Large intestine (tissue), 3 donors: ENCODE data around the gene GLCE. TPM values are rescaled to one million over a fixed set of nuclear protein-coding genes. Genes with fewer than 3 reads are reported as not detected.
"Not testable (repeated sequence)": the region's sequence is repeated elsewhere in the genome, so short reads cannot be mapped to it uniquely, and the experiment has no call there.

ENCODE experiments used
- DNase-seq, 2 donors: peaks; one replicate each; pipeline versions ENCODE4 v3.0.0 to v3.0.0-alpha.2; 2013
- H3K27ac ChIP-seq: one replicate; pipeline ENCODE4 v1.5.1; 2013; ENCODE audit warnings: low read length
- H3K27me3 ChIP-seq: 2 replicates; pipeline ENCODE4 v1.6.1; 2013; ENCODE audit warnings: low read length; ENCODE audit not compliant: control insufficient read depth, insufficient read depth
- H3K36me3 ChIP-seq: 2 replicates; pipeline ENCODE4 v1.6.1; 2013; ENCODE audit warnings: low read length; ENCODE audit not compliant: control insufficient read depth, insufficient read depth
- H3K4me1 ChIP-seq: one replicate; pipeline ENCODE4 v1.6.1; 2013; ENCODE audit warnings: low read length; ENCODE audit not compliant: control insufficient read depth, insufficient read depth
- H3K4me3 ChIP-seq: one replicate; pipeline ENCODE4 v1.5.1; 2013; ENCODE audit warnings: low read length
- H3K9me3 ChIP-seq: one replicate; pipeline ENCODE4 v1.6.1; 2013; ENCODE audit warnings: mild to moderate bottlenecking, low read depth, low read length, moderate library complexity; ENCODE audit not compliant: control insufficient read depth
- WGBS: methylation state at CpG from one replicate; pipeline ENCODE4 v1.1.5; 2013; ENCODE audit warnings: low lambda C conversion rate; ENCODE audit not compliant: insufficient coverage; 5-methylcytosine and 5-hydroxymethylcytosine counted together
- polyA plus RNA-seq: library from polyadenylated mRNA; unstranded; fragments of 120-200 nt; gene quantifications from one replicate; pipeline ENCODE4 v1.2.1, GENCODE V29; 2013

The GLCE gene
- polyA plus RNA-seq, 1 donor = 50.5 TPM

DNA sequence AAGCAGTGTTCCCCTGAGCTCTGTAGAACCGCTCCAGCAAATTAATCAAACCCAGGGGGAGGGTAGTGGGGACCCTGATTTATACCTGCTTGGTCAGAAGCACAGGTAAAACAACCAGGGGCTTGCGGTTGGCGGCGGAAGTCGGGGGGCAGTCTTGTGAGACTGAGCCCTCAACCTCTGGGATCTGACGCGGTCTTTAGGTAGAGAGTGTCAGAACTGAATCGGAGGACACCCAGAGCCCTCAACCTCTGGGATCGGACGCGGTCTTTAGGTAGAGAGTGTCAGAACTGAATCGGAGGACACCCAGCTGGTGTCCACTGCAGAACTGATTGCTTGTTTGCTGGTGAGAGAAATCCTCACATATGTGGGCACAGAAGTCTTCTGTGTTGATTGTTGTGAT, 125.4 kb downstream of the GLCE start:
- no CpG with 5 or more reads among the region's 12 CpGs for WGBS

DNA sequence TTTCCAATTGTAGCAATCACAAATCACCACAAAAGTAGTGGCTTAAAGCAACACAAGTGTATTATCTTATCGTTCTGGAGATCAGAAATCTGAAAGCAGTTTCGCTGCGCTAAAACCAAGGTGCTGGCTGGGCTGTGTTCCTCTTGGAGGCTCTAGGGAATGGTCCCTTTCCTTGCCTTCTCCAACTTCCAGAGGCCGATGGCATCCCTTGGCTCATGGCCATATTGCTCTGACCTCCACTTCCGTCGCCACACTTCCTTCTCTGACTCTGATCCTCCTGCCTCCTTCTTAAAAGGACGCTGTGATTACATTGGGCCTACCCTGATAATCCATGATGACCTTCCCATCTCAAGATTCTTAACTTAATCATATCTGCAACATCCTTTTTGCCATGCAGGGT, 127.6 kb downstream of the GLCE start:
- Histone ChIP-seq H3K27ac (no peak overlapping the region), H3K36me3 (no peaks in the 10 kb centered on the region), H3K9me3 (no peaks in the 10 kb centered on the region), H3K4me1 (no peaks in the 10 kb centered on the region), H3K4me3 (no peak overlapping the region), H3K27me3 (no peaks in the 10 kb centered on the region)
- WGBS = 100% methylated on average over 3 of the region's 7 CpGs
- no peak for DNase-seq

More for the DNA sequence above, 125.4 kb downstream of the GLCE start:
- H3K36me3 ChIP-seq = no peaks in the 10 kb centered on the region
- no peaks in the 10 kb centered on the region for H3K4me1 ChIP-seq
- H3K27ac ChIP-seq = no peak overlapping the region
- no peak overlapping the region for H3K4me3 ChIP-seq
- no peak for DNase-seq
- H3K27me3 ChIP-seq = no peaks in the 10 kb centered on the region
- H3K9me3 ChIP-seq = no peaks in the 10 kb centered on the region

DNA sequence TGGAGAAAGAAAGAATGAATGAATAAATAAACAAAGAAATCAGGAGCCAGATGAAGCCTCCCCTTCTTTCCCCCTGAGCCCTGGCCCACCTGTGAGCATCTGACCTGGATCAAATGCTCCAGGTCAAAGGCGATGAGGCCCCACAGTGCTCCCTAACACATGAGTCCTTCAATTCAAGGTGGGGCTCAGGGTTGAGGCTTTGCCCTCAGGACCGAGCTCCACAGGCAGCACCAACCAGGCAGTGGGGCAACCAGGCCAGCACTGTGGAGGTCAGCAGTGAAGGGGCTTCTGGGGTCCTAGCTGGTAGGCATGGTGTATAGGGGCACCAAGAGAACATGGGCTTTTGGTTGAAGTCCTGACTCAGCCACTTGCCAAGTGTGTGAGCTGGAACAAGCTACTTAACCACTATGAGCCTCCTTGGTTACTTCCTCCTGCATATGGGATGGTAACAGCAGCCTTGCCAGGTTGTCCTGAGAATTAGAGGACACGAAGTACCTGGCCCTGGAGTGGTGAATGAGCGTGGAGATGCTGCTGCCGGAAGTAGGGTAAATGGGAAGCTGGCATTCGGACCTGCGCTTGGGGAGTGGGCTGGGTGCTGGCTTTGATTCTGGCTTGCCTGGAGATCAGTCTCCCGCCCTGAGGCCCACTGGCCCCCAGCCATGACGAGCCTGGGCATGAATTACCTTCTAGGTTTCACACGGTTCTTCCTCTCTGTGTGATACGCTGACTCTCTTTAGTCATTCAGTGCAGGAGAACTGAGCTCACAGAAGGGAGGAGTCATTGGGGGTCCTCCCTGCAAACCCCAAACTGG, 128.3 kb downstream of the GLCE start:
- Histone ChIP-seq H3K27me3 (no peaks in the 10 kb centered on the region), H3K27ac (no peak overlapping the region), H3K4me1 (no peaks in the 10 kb centered on the region), H3K36me3 (no peaks in the 10 kb centered on the region), H3K4me3 (no peak overlapping the region), H3K9me3 (no peaks in the 10 kb centered on the region)
- no CpG with 5 or more reads among the region's 11 CpGs for WGBS
- no peak for DNase-seq

DNA sequence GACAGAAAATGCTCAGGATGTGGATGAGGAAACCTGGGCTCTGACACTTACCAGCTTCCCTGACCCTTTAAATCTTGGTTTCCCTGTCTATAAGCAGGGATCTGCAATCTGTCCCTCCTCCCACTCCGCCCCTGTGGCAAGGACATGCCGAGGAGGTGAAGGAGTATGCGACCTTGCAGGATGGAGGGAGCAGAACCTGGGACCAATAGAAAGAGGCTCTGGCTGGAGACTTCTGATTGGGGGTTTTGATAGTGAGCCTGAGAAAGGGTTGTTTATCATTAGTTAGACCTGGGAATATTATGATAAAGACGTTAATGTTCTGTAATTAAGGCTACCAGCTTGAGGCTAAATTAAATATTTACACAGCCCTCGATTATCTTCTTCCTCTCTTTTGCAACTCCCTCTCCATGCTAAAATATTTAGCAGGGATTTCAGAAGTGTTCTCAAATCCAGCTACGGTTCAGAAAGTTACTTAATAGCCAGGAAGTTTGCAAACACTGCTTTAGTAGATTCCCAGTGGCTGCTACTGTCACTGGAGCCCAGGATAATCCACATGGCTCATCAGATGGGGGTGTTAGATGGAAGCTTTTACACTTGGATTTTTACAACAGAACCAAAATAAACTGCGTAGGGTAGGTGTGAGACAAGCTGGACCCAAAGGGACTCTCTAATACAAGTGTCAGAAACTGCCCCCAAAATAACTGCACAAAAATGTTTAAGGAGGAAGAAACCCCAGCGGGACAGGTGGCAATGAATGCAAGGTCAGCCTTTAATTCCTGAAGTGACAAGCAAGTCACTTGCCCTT, 129.1 kb downstream of the GLCE start:
- H3K4me3 ChIP-seq = no peak overlapping the region
- no peak for DNase-seq
- no peak overlapping the region for H3K27ac ChIP-seq
- no peaks in the 10 kb centered on the region for H3K4me1 ChIP-seq
- no peaks in the 10 kb centered on the region for H3K27me3 ChIP-seq
- no peaks in the 10 kb centered on the region for H3K36me3 ChIP-seq
- WGBS = no CpG with 5 or more reads among the region's 8 CpGs
- H3K9me3 ChIP-seq = no peaks in the 10 kb centered on the region

DNA sequence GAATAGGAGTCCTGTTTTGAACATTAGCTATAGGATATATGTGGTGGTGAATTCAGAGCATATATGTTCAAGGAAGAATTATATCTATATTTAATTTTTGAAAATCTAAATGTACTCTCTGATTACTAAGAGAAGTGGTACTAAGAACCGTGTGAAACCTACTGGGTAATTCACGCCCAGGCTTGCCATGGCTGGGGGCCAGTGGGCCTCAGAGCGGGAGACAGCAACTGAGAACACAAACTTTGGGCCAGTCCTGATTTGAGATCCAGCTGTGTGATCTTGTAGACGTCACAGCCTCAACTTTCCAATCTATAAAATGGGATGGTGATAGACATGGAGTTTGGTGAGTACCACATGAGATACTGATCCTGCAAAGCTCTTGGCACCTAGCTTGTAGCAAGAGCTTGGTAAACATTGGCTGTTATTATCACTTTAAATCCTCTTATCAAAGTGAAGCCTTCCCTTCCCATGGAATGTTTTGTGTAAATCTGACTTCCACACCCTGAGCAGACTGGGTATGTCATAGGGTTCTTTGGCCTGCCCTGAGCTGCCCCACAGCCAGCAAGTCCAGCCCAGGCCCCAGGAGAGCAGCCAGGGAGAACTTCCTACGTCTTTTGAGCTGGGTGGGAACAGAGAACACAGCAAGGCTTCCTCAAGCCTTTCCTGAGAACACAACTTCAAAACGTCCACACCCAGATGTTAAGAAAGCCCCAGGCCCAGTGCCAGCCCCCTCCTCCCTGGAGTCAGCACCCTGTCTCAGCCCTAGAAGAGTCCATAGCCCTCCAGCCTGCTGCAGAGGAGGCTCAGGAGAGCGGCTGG, 130.1 kb downstream of the GLCE start:
- Histone ChIP-seq H3K4me1 (no peaks in the 10 kb centered on the region), H3K4me3 (no peak overlapping the region), H3K9me3 (no peaks in the 10 kb centered on the region), H3K27ac (no peak overlapping the region), H3K36me3 (no peaks in the 10 kb centered on the region), H3K27me3 (no peaks in the 10 kb centered on the region)
- no CpG with 5 or more reads among the region's 7 CpGs for WGBS
- DNase-seq = no peak

DNA sequence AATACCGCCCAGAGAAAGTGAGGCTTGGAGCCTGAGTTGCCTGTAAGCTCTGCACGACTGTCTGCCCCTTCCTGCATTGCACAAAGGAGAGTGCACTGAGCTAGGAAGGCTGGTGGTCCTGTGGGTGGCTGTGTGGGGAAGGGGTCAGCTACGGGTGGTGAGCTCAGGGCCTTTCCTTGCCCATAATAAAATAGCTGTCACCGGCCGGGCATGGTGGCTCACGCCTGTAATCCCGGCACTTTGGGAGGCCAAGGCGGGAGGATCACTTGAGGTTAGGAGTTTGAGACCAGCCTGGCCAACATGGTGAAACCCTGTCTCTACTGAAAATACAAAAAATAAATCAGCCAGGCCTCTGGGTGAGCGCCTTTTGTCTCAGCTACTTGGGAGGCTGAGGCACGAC, 131.2 kb downstream of the GLCE start:
- not testable (repeated sequence) for H3K27ac ChIP-seq, H3K27me3 ChIP-seq, H3K4me3 ChIP-seq, H3K36me3 ChIP-seq, DNase-seq, H3K9me3 ChIP-seq, H3K4me1 ChIP-seq
- no CpG with 5 or more reads among the region's 10 CpGs for whole genome bisulfite sequencing

DNA sequence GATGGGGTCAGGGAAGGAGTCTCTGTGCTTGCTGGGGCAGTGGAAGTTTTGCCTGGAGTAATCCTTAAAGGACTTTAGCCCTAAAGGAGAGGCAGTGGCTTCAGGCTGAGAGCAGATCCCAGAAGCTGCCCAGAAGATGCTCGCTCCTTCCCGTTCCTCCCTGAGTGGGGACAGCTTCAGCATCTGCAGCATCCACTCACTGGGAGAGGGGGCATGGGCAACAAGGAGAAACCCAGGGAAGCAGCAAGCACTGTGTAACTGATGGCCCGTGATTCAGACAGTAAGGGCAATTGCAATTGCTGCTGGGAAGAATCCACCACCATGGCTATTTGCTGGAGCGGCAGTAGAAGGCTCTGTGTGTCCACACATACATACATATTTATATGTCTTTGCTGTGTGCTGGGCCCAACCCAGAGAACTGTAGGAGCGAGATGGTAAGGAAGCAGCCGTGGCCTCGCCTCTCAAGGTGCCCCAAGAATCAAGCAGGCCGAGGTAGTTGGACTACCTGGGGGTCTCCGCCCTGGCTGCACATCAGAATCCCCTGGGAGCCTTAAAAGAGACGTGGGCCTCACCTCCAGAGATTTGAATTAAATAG, 132.5 kb downstream of the GLCE start:
- no peaks in the 10 kb centered on the region for H3K9me3 ChIP-seq
- H3K27me3 ChIP-seq = peaks cover 4% of the 10 kb centered on the region
- no CpG with 5 or more reads among the region's 10 CpGs for whole genome bisulfite sequencing
- DNase-seq = no peak
- H3K4me1 ChIP-seq = no peaks in the 10 kb centered on the region
- no peak overlapping the region for H3K27ac ChIP-seq
- H3K4me3 ChIP-seq = no peak overlapping the region
- no peaks in the 10 kb centered on the region for H3K36me3 ChIP-seq

DNA sequence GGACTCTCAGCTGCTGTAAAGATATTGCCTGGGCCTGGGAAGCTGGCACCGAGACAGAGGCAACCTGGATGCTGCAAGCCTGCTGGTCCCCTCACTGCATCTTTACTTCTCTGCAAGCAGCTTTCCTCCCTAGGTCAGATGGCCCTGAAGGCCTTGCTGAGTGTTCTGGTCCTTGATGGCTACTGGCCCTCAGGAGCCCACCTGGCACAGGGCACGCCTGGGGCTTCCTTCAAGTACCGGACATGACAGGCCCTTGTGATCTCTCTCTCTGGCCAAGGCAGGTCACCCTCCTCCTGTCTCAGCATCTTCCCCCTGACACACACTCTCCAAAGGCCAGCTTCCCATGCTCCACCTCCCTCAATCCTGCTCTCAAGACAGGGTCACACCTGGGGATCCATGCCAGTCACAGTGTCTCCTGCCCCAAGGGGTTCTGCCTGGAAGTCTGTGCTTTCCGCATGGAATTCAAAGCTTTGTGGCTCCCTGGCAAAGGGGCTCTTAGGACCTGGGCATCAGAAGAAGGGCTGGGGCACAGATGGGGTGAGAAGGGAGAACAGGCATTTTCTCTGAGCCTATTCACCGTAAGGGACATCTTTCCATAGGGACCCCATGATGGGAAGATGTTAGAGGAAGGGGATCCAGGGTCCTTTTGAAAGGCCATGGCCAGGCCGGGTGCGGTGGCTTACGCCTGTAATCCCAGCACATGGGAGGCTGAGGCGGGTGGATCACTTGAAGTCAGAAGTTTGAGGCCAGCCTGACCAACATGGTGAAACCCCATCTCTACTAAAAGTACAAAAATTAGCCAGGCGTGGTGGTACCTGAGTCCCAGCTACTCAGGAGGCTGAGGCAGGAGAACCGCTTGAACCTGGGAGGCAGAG, 133.5 kb downstream of the GLCE start:
- H3K9me3 ChIP-seq = no peaks in the 10 kb centered on the region
- WGBS = 100% methylated on average over 1 of the region's 11 CpGs
- DNase-seq = no peak
- peaks cover 5% of the 10 kb centered on the region for H3K4me1 ChIP-seq
- H3K27ac ChIP-seq = no peak overlapping the region
- H3K36me3 ChIP-seq = no peaks in the 10 kb centered on the region
- H3K4me3 ChIP-seq = no peak overlapping the region
- peaks cover 11% of the 10 kb centered on the region for H3K27me3 ChIP-seq

DNA sequence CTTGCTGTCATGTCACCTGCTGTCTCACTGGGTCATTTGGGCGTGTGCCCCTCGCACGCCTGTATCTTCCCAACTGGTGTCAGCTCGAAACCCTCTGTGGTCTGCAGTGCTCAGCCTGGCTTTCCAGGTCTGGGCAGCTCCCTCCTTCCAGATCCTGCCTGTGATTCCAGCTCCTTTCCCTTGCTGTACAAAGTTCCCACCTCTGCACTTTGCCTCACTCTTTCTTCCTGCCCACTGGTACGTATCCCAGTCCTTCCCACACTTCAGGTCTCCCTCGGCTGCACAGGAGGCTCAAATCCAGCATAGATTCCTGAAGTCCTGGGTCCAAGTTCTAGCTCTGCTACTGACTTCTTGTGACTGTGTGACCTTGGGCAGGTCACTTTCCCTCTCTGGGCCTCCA, 136.2 kb downstream of the GLCE start:
- peak in 1 of 2 donors; percentile 32 for DNase-seq
- no CpG with 5 or more reads among the region's 6 CpGs for WGBS

More for the DNA sequence above, 136.2 kb downstream of the GLCE start:
- Histone ChIP-seq H3K27ac (no peak overlapping the region), H3K9me3 (no peaks in the 10 kb centered on the region), H3K27me3 (peaks cover 24% of the 10 kb centered on the region), H3K4me3 (no peak overlapping the region), H3K36me3 (no peaks in the 10 kb centered on the region), H3K4me1 (peaks cover 11% of the 10 kb centered on the region)
